SKM-1 (cell line): ENCODE results near the gene SRBD1.
"Not testable (repeated sequence)": the region's sequence is repeated elsewhere in the genome, so short reads cannot be mapped to it uniquely, and the experiment has no call there.

ENCODE experiments used
- DNase-seq: peaks from one replicate; lab custom pipeline; 2025; ENCODE audit not compliant: unreplicated experiment; lab: John Stamatoyannopoulos, UW

The SRBD1 gene

GRCh38 chr2:45433363-45433762, 177.7 kb downstream of the SRBD1 start:
- DNase-seq = no peak

- DNase-seq = no peak
Measured at GRCh38 chr2:45432406-45432805, 178.7 kb downstream of the SRBD1 start.

- not testable (repeated sequence) for DNase-seq
Measured at GRCh38 chr2:45426025-45426424, 185.0 kb downstream of the SRBD1 start.

- no peak for DNase-seq
Measured at GRCh38 chr2:45422921-45423320, 188.1 kb downstream of the SRBD1 start.

GRCh38 chr2:45418532-45418931, 192.5 kb downstream of the SRBD1 start:
- no peak for DNase-seq

GRCh38 chr2:45415534-45416123, 195.4 kb downstream of the SRBD1 start:
- DNase-seq = no peak

GRCh38 chr2:45412754-45413379, 198.2 kb downstream of the SRBD1 start:
- DNase-seq = no peak

- no peak for DNase-seq
Measured at GRCh38 chr2:45409677-45410076, 201.4 kb downstream of the SRBD1 start.

- DNase-seq = no peak
Measured at GRCh38 chr2:45406621-45407020, 204.4 kb downstream of the SRBD1 start.

GRCh38 chr2:45404807-45405297, 206.2 kb downstream of the SRBD1 start:
- DNase-seq = no peak

GRCh38 chr2:45403036-45403435, 208.0 kb downstream of the SRBD1 start:
- no peak for DNase-seq

GRCh38 chr2:45401431-45401922, 209.6 kb downstream of the SRBD1 start:
- no peak for DNase-seq

GRCh38 chr2:45399040-45399784, 211.9 kb downstream of the SRBD1 start:
- no peak for DNase-seq

- DNase-seq = no peak
Measured at GRCh38 chr2:45397292-45397691, 213.8 kb downstream of the SRBD1 start.

GRCh38 chr2:45396671-45397070, 214.4 kb downstream of the SRBD1 start:
- no peak for DNase-seq

- DNase-seq = no peak
Measured at GRCh38 chr2:45394842-45395241, 216.2 kb downstream of the SRBD1 start.

- DNase-seq = no peak
Measured at GRCh38 chr2:45394216-45394615, 216.9 kb downstream of the SRBD1 start.

- no peak for DNase-seq
Measured at GRCh38 chr2:45391866-45392265, 219.2 kb downstream of the SRBD1 start.

- no peak for DNase-seq
Measured at GRCh38 chr2:45390861-45391260, 220.2 kb downstream of the SRBD1 start.

GRCh38 chr2:45390441-45390840, 220.6 kb downstream of the SRBD1 start:
- no peak for DNase-seq

- DNase-seq = no peak
Measured at GRCh38 chr2:45388541-45389100, 222.4 kb downstream of the SRBD1 start.

GRCh38 chr2:45382744-45383143, 228.3 kb downstream of the SRBD1 start:
- DNase-seq = no peak
